UCSD-AML1 (cell line): ENCODE measurements around the gene CUX1.
A peak's percentile ranks its signal among the peaks of the same experiment; 100 is the strongest.
"Not testable (repeated sequence)": the region's sequence is repeated elsewhere in the genome, so short reads cannot be mapped to it uniquely, and the experiment has no call there.

Source experiments
- DNase-seq: peaks from one replicate; lab custom pipeline; 2025; ENCODE audit not compliant: unreplicated experiment; lab: John Stamatoyannopoulos, UW

Gene CUX1

GRCh38 chr7:102292813-102293798 is 475.7 kb downstream of the CUX1 start:
- no peak for DNase-seq

GRCh38 chr7:102294589-102294988 is 477.2 kb downstream of the CUX1 start:
- no peak for DNase-seq

GRCh38 chr7:102295346-102296178 is 478.1 kb downstream of the CUX1 start:
- DNase-seq: no peak

GRCh38 chr7:102296179-102296438 is 478.7 kb downstream of the CUX1 start:
- no peak for DNase-seq

GRCh38 chr7:102296514-102296913 is 479.1 kb downstream of the CUX1 start:
- DNase-seq: no peak

- no peak for DNase-seq
Measured at GRCh38 chr7:102297487-102298218, 480.2 kb downstream of the CUX1 start.

GRCh38 chr7:102300643-102301221 is 483.3 kb downstream of the CUX1 start:
- DNase-seq: no peak

GRCh38 chr7:102301367-102301766 is 483.9 kb downstream of the CUX1 start:
- not testable (repeated sequence) for DNase-seq

GRCh38 chr7:102302025-102302424 is 484.6 kb downstream of the CUX1 start:
- no peak for DNase-seq

- DNase-seq: no peak
Measured at GRCh38 chr7:102303669-102304422, 486.4 kb downstream of the CUX1 start.

- DNase-seq: no peak
Measured at GRCh38 chr7:102304668-102305067, 487.2 kb downstream of the CUX1 start.

- DNase-seq: no peak
Measured at GRCh38 chr7:102305414-102306268, 488.2 kb downstream of the CUX1 start.

- peak; percentile 28 for DNase-seq
Measured at GRCh38 chr7:102306916-102307677, 489.7 kb downstream of the CUX1 start.

- no peak for DNase-seq
Measured at GRCh38 chr7:102310414-102310815, 493.0 kb downstream of the CUX1 start.

GRCh38 chr7:102312317-102312716 is 494.9 kb downstream of the CUX1 start:
- DNase-seq: no peak

GRCh38 chr7:102313997-102314780 is 496.8 kb downstream of the CUX1 start:
- no peak for DNase-seq

- DNase-seq: no peak
Measured at GRCh38 chr7:102317231-102318059, 500.0 kb downstream of the CUX1 start.
